Activated naive CD4-positive, alpha-beta T cell treated with anti-CD3 and anti-CD28 coated beads, Interleukin-2, amount 50 U/mL, for 72 hours (primary cell): ENCODE data around the gene MEGF11. TPM values are rescaled to one million over a fixed set of nuclear protein-coding genes. Genes with fewer than 3 reads are reported as not detected.

ENCODE experiments used
- ATAC-seq, 2 donors: fragments of 150-1000 bp; cut with Tn5 transposase; 2 replicates each; pipeline ENCODE4 v1.10.0; 2021; ENCODE audit warnings: mild to moderate bottlenecking in 2 of 2, moderate library complexity in 2 of 2
- DNase-seq, 2 donors: peaks; one replicate each; pipeline ENCODE4 v3.0.0; 2021 to 2022; ENCODE audit warnings: low spot score in 2 of 2
- H3K27ac Mint-ChIP-seq, 2 donors: one replicate each; pipeline ENCODE4 v1.8.0; 2022; ENCODE audit warnings: mild to moderate bottlenecking in 2 of 2, mixed read lengths in 2 of 2
- H3K36me3 Mint-ChIP-seq, 2 donors: one replicate each; pipeline ENCODE4 v1.8.0; 2022; ENCODE audit warnings: mixed read lengths in 2 of 2
- H3K9me3 Mint-ChIP-seq, 2 donors: one replicate each; pipeline ENCODE4 v1.8.0; 2022; ENCODE audit warnings: mixed read lengths in 2 of 2
- total RNA-seq, 2 donors: library from RNA; stranded (reverse); gene quantifications; one replicate each; pipeline ENCODE4 v1.2.3, GENCODE V29; 2022

Gene MEGF11
- total RNA-seq, 2 donors from 2014 or later, result not detected

- no peak for ATAC-seq
- DNase-seq, result no peak
- H3K9me3 Mint-ChIP-seq, result no peaks in the 10 kb centered on the region
- no peaks in the 10 kb centered on the region for H3K36me3 Mint-ChIP-seq
- H3K27ac Mint-ChIP-seq, result no peak overlapping the region
Measured at GRCh38 chr15:66131200-66131599, 122.3 kb downstream of the MEGF11 start.

DNA sequence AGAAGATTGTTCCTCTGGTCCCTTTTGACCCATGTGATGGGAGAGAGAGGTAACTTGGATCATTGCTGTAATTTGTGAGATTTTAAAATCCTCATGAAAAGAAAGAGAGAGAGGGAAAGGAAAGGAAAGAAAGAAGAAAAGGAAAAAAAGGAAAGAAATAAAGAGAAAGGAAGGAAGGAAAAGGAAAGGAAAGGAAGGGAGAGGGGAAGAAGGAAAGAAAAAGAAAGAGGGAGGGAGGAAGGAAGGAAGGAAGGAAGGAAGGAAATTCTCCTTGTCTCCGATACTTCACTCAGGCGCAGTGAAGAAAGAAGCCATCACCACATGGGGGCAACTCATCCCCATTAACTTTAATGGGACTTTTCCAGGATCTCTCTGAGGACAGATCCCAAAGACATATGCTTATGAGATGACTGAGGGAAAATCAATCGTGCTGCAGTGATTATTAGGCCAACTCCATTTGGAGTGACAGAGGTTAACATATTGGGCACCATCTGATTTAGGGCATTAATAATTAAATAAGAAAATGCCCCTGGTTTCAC, 123.0 kb downstream of the MEGF11 start:
- Mint-ChIP-seq H3K27ac (no peak overlapping the region), H3K9me3 (no peaks in the 10 kb centered on the region), H3K36me3 (no peaks in the 10 kb centered on the region)
- DNase-seq, result no peak
- ATAC-seq, result no peak

DNA sequence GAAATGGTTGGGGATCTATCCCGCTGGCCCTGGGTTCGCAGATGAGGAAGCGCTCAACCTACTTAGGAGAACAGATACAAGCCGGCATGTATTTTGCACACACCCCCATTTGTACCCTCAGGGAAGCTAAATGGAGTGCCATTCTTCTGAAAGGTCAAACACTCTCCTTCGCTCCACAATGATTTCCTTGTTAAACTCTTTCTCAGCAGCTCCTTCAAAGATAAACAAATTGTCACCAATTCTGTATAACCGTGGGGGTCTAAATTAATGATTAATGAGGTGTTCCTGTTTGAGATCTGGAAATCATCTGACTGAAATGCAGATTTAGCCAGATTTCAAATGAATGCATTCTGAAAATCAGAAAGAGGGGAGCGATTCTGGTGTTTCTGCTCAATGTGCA, 124.0 kb downstream of the MEGF11 start:
- DNase-seq (no peak), ATAC-seq (no peak)
- Mint-ChIP-seq H3K9me3 (no peaks in the 10 kb centered on the region), H3K27ac (no peak overlapping the region), H3K36me3 (no peaks in the 10 kb centered on the region)

- DNase-seq (no peak), ATAC-seq (no peak)
- Mint-ChIP-seq H3K27ac (no peak overlapping the region), H3K9me3 (no peaks in the 10 kb centered on the region), H3K36me3 (no peaks in the 10 kb centered on the region)
Measured at GRCh38 chr15:66128116-66128680, 125.4 kb downstream of the MEGF11 start.

GRCh38 chr15:66126456-66126855, 127.1 kb downstream of the MEGF11 start:
- no peaks in the 10 kb centered on the region for H3K36me3 Mint-ChIP-seq
- DNase-seq, result no peak
- no peaks in the 10 kb centered on the region for H3K9me3 Mint-ChIP-seq
- ATAC-seq, result no peak
- no peak overlapping the region for H3K27ac Mint-ChIP-seq

DNA sequence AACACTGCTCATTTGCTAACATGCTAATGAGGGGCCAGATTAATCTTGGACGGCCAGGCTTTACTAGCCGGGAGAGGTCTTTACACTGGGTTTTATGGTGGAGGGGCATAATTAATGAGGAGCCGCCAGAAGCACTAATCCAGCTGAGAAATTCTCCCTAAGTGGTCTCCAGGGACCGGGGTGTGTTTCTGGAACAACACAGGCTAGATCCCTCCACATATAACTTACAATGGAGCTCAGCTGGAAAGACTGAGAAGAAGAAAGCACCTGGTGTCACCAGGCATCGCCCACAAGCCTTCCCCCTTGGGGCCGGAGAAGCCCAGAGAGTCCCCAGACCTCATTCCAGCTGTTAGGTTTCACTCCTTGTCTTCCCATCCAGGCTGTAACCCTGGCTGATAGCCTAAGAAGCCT, 127.5 kb downstream of the MEGF11 start:
- Mint-ChIP-seq H3K27ac (no peak overlapping the region), H3K9me3 (no peaks in the 10 kb centered on the region), H3K36me3 (no peaks in the 10 kb centered on the region)
- ATAC-seq, result no peak
- DNase-seq, result no peak

GRCh38 chr15:66124651-66125050, 128.9 kb downstream of the MEGF11 start:
- no peak for DNase-seq
- no peaks in the 10 kb centered on the region for H3K9me3 Mint-ChIP-seq
- ATAC-seq, result no peak
- no peak overlapping the region for H3K27ac Mint-ChIP-seq
- no peaks in the 10 kb centered on the region for H3K36me3 Mint-ChIP-seq

GRCh38 chr15:66123799-66124198, 129.8 kb downstream of the MEGF11 start:
- ATAC-seq, result no peak
- no peaks in the 10 kb centered on the region for H3K9me3 Mint-ChIP-seq

DNA sequence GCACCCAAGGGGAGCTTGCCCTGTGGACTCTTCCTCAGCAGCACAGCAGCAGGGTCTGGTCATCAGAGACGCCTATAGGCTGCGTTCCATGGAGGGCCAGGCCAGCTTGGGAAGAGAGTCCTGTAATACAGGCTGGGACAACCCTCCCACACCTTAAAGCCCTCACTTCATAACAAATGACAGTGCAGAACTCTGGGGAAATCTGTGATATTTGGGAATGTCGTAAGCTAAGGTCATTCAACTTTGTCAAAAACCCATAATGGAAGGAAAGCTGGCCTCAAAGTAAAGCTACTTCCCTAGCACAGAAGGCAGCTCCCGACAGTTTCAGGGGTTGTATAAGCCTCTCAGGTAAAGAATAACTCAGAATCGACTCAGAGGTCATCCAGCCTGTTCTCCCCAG, 133.1 kb downstream of the MEGF11 start:
- Mint-ChIP-seq H3K36me3 (no peaks in the 10 kb centered on the region), H3K27ac (no peak overlapping the region), H3K9me3 (no peaks in the 10 kb centered on the region)
- DNase-seq (no peak), ATAC-seq (no peak)

More at GRCh38 chr15:66123799-66124198, 129.8 kb downstream of the MEGF11 start:
- no peak overlapping the region for H3K27ac Mint-ChIP-seq
- no peaks in the 10 kb centered on the region for H3K36me3 Mint-ChIP-seq
- no peak for DNase-seq

DNA sequence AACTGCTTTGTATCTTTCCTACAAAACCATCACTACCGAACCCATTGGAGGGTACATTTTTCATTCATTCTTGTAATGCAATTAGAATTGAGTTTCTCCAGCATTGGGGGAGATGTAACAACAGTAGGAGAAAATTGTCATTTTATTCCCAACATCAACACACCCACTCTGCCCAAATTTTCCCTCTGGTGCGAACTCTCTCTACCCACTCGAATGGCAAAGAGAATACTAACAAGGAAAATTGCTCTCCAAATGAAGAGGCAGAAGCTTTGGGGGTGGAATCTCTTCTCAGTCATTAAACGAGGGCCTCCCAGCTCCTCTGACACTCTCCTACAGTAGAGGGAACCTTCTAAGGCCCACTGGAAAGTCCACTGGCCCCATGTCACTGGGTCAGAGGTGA, 135.7 kb downstream of the MEGF11 start:
- Mint-ChIP-seq H3K9me3 (no peaks in the 10 kb centered on the region), H3K36me3 (no peaks in the 10 kb centered on the region), H3K27ac (no peak overlapping the region)
- ATAC-seq (no peak), DNase-seq (no peak)

DNA sequence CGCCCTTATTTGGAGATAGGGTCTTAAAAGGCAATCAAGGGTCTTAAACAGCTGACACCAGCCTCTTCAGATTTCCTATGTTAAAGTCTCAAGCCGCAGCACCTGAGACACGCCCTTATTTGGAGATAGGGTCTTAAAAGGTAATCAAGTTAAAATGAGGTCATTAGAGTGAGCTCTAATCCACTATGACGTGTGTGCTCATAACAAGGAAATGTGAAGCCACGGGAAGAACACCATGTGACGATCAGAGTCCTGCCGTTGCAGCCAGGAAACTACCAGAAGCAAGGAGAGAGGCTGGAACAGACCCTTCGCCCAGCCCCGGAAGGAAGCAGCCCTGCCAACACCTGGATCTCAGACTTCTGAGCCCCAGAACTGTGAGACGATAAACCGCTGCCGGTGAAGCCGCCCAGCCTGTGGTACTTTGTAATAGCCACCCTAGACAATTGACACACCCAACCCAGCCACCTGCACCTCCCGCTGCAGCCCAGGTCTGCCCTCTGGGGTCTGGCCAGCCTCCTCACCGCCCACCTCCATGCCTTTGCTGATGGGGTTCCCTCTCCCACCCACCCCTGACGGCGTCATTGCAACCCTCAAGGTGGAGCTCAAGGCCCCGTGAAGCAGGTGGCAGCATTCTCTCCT, 137.9 kb downstream of the MEGF11 start:
- no peaks in the 10 kb centered on the region for H3K9me3 Mint-ChIP-seq
- DNase-seq (no peak), ATAC-seq (peak; percentile 16 to 22)
- no peaks in the 10 kb centered on the region for H3K36me3 Mint-ChIP-seq
- peak overlapping the region in 1 of 2 donors; percentile 37 for H3K27ac Mint-ChIP-seq

DNA sequence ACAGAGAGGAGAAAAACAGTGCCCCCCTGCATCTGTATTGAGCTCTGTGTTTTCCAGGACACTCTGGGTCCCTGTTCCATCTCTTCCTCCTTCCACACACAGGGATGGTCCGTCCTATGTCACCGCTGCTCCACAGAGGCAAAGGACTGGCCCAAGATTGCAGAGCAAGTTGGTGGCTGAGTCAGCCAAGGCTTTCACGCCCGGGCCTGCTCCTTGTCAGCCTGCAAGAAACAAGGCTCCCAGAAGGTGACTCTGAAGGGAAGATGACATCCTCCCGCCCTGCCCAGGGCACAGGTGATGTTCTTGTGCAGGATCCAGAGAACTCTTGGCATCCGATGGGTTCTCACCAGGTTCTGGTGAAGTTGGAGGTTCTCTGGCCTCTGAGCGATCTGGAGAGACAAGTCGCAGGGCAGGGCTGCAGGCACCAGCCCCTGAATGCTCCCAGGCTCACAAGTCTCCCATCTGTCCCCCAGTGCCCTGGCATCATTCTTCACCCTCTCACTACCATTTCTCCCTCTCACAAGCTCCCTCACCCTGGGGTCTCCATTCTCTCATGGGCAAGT, 138.6 kb downstream of the MEGF11 start:
- Mint-ChIP-seq H3K36me3 (no peaks in the 10 kb centered on the region), H3K27ac (peak overlapping the region in 1 of 2 donors; percentile 37), H3K9me3 (no peaks in the 10 kb centered on the region)
- DNase-seq (no peak), ATAC-seq (no peak)

DNA sequence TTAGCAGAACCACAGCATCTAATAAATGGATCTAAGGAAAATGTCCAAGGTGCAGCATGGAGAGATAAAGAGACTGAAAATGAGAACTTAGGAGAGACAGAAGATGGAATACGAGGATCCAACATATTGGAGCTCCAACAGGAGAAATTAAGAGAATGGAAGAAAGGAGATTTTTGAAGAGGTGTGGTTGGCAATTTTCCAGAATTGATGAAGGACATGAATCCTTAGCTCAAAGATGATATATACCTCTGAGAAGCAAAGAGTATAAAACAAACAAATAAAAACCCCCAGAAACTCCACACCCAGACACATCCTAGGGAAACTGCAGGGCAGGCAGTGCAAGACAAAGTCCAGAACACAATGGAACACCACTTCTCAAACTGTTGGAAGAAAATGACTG, 141.2 kb downstream of the MEGF11 start:
- H3K9me3 Mint-ChIP-seq, result no peaks in the 10 kb centered on the region
- ATAC-seq, result no peak
- H3K27ac Mint-ChIP-seq, result no peak overlapping the region
- no peaks in the 10 kb centered on the region for H3K36me3 Mint-ChIP-seq
- no peak for DNase-seq

DNA sequence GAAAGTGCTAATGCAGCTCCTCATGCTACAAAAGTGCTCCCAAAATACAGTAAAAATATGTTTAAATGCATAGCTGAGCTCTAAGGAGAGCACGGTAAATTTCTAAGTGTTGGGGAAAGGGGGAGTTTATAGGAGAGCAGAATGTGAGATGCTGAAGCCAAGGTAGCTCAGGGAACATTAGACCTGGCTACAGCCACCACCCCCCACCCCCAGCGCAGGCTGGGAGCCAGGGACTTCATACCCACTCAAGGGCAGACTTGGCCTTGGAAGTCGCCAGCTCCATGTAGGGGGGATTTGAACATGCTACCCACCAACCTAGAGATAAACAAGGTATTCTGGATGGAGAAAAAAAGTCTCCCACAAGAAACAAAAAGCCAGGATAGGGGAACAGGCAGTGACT, 142.2 kb downstream of the MEGF11 start:
- DNase-seq, result no peak
- ATAC-seq, result no peak
- Mint-ChIP-seq H3K36me3 (no peaks in the 10 kb centered on the region), H3K27ac (no peak overlapping the region), H3K9me3 (no peaks in the 10 kb centered on the region)

GRCh38 chr15:66110864-66111263, 142.7 kb downstream of the MEGF11 start:
- ATAC-seq, result no peak
- Mint-ChIP-seq H3K36me3 (no peaks in the 10 kb centered on the region), H3K9me3 (no peaks in the 10 kb centered on the region), H3K27ac (no peak overlapping the region)
- DNase-seq, result no peak

DNA sequence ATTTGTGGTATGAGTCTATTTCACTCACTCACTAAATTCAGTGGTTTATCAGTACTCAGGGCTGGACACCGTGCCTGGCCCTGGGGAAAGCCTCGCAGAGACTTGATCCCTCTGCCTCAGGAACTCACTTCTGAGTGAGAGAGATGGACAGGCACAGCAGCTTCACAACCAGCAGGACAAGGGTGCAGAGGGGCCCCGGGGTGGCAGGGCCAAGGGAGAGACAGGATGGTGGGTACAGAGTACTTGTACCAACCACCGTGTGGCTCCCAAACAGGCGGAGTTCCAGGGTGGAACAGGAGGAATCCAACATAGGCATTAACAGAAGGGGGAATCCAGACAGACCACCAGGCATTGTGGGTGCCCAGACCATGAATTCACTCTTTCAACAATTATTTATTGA, 143.7 kb downstream of the MEGF11 start:
- no peak overlapping the region for H3K27ac Mint-ChIP-seq

DNA sequence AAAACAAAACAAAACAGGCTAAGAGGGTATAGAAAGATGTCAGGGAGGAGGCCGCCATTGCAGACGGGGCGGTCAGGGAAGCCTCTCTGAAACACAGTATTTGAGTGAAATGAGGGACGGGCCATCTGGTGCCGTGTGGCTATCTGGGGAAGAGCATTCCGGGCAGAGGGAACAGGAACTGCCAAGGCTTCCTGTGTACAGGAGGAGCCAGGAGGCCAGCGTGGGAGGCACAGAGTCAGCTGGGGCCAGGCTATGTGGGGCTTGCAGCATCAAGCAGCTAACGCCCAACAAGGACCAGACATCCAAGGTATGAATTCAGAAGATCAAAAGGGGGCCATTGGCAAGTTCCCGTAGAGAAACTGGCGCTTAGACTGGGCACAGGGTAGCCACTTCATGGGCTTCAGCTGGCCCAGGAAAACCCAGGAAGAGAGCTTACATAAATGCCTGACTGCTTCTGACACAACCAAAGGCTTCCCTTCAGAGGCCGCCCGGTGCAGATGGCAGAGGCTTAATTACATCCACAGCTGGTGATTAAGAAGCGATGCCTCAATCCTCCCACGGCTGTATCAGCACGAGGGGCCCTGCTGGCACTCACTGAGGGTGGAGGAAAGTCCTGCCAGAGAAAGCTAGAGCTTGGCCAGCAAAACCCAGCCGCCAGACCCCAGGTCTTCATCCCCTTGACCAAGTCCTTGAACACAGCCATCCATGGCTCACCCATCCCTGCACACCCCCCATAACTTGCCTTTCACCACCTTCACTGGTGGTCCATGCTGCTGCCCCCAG, 144.9 kb downstream of the MEGF11 start:
- Mint-ChIP-seq H3K27ac (no peak overlapping the region), H3K9me3 (no peaks in the 10 kb centered on the region), H3K36me3 (no peaks in the 10 kb centered on the region)
- ATAC-seq (no peak), DNase-seq (no peak)

More for the DNA sequence above, 143.7 kb downstream of the MEGF11 start:
- no peaks in the 10 kb centered on the region for H3K9me3 Mint-ChIP-seq
- ATAC-seq (no peak), DNase-seq (no peak)
- H3K36me3 Mint-ChIP-seq, result no peaks in the 10 kb centered on the region
